ENCODE results near the gene ZNF358.

The ZNF358 gene

GRCh38 chr19:7541828-7542443 lies 26.0 kb downstream of the ZNF358 start:
- Histone ChIP-seq H3K9ac (ENCODE audit: low read length) (no peak overlapping the region), H3K27me3 (ENCODE audit: insufficient read depth, low read length) (no peaks in the 10 kb centered on the region), H3K9me2 (ENCODE audit: low read depth, low read length) (no peaks in the 10 kb centered on the region), H3K79me2 (ENCODE audit: insufficient read depth, low read length) (no peaks in the 10 kb centered on the region), H3F3A (ENCODE audit: insufficient read depth, low read length) (no peaks in the 10 kb centered on the region), H3K4me1 (ENCODE audit: insufficient read depth, low read length, severe bottlenecking) (no peaks in the 10 kb centered on the region), H2AFZ (ENCODE audit: low read length) (no peak overlapping the region), H3K4me3 (ENCODE audit: low read depth, low read length, poor library complexity, severe bottlenecking) (no peak overlapping the region), H3K27ac (ENCODE audit: low read depth, low read length, poor library complexity, severe bottlenecking) (no peak overlapping the region), H3K9me3 (ENCODE audit: low read length) (no peaks in the 10 kb centered on the region), H4K20me1 (ENCODE audit: insufficient read depth, low read length) (no peaks in the 10 kb centered on the region), H3K36me3 (ENCODE audit: insufficient read depth, low read length) (peaks cover 54% of the 10 kb centered on the region), H3K4me2 (ENCODE audit: low read length) (no peak overlapping the region)
- TF ChIP-seq CTCF (IDR thresholded peaks at IDR 0.05; ENCODE audit: low read length) = no peak
- no peak for TF ChIP-seq EZH2 (IDR thresholded peaks at IDR 0.05; ENCODE audit: borderline replicate concordance, low read length)

- Histone ChIP-seq H3K36me3 (ENCODE audit: insufficient read depth, low read length) (peaks cover 48% of the 10 kb centered on the region), H3K4me1 (ENCODE audit: insufficient read depth, low read length, severe bottlenecking) (no peaks in the 10 kb centered on the region), H3F3A (ENCODE audit: insufficient read depth, low read length) (no peaks in the 10 kb centered on the region), H3K9ac (ENCODE audit: low read length) (no peak overlapping the region), H3K79me2 (ENCODE audit: insufficient read depth, low read length) (no peaks in the 10 kb centered on the region), H3K9me2 (ENCODE audit: low read depth, low read length) (no peaks in the 10 kb centered on the region), H3K4me2 (ENCODE audit: low read length) (no peak overlapping the region), H2AFZ (ENCODE audit: low read length) (no peak overlapping the region), H3K27ac (ENCODE audit: low read depth, low read length, poor library complexity, severe bottlenecking) (no peak overlapping the region), H3K27me3 (ENCODE audit: insufficient read depth, low read length) (no peaks in the 10 kb centered on the region), H3K9me3 (ENCODE audit: low read length) (no peaks in the 10 kb centered on the region), H3K4me3 (ENCODE audit: low read depth, low read length, poor library complexity, severe bottlenecking) (no peak overlapping the region), H4K20me1 (ENCODE audit: insufficient read depth, low read length) (no peaks in the 10 kb centered on the region)
- no peak for TF ChIP-seq EZH2 (IDR thresholded peaks at IDR 0.05; ENCODE audit: borderline replicate concordance, low read length)
- no peak for TF ChIP-seq CTCF (IDR thresholded peaks at IDR 0.05; ENCODE audit: low read length)
These were observed 26.8 kb downstream of the ZNF358 start for GRCh38 chr19:7542556-7543348.

GRCh38 chr19:7544626-7545025 lies 28.7 kb downstream of the ZNF358 start:
- H3K4me2 ChIP-seq (ENCODE audit: low read length) = no peak overlapping the region
- no peak for TF ChIP-seq CTCF (IDR thresholded peaks at IDR 0.05; ENCODE audit: low read length)
- TF ChIP-seq EZH2 (IDR thresholded peaks at IDR 0.05; ENCODE audit: borderline replicate concordance, low read length) = no peak
- H3K9me3 ChIP-seq (ENCODE audit: low read length) = no peaks in the 10 kb centered on the region
- H3K36me3 ChIP-seq (ENCODE audit: insufficient read depth, low read length) = peaks cover 39% of the 10 kb centered on the region; the same call in 1 of the 2 replicates
- H3K4me3 ChIP-seq (ENCODE audit: low read depth, low read length, poor library complexity, severe bottlenecking) = no peak overlapping the region
- H3K27ac ChIP-seq (ENCODE audit: low read depth, low read length, poor library complexity, severe bottlenecking) = no peak overlapping the region
- no peaks in the 10 kb centered on the region for H3K27me3 ChIP-seq (ENCODE audit: insufficient read depth, low read length)
- no peaks in the 10 kb centered on the region for H4K20me1 ChIP-seq (ENCODE audit: insufficient read depth, low read length)
- no peaks in the 10 kb centered on the region for H3K4me1 ChIP-seq (ENCODE audit: insufficient read depth, low read length, severe bottlenecking)
- no peaks in the 10 kb centered on the region for H3K9me2 ChIP-seq (ENCODE audit: low read depth, low read length)
- no peak overlapping the region for H3K9ac ChIP-seq (ENCODE audit: low read length)
- no peaks in the 10 kb centered on the region for H3K79me2 ChIP-seq (ENCODE audit: insufficient read depth, low read length)
- no peak overlapping the region for H2AFZ ChIP-seq (ENCODE audit: low read length)
- no peaks in the 10 kb centered on the region for H3F3A ChIP-seq (ENCODE audit: insufficient read depth, low read length)
